Ovary (tissue), 9 donors: ENCODE results near the gene LGR6. TPM values are rescaled to one million over a fixed set of nuclear protein-coding genes. Genes with fewer than 3 reads are reported as not detected.

ENCODE experiments used
- DNase-seq, 5 donors: peaks; one replicate each; pipeline ENCODE4 v3.0.0-alpha.2; 2019 to 2020
- H3K27ac ChIP-seq, 2 donors: fragments of 200-600 bp; one replicate each; pipeline versions ENCODE4 v1.5.1 to v1.8.0; 2019 to 2022
- H3K27me3 ChIP-seq: fragments of 200-600 bp; one replicate; pipeline ENCODE4 v1.8.0; 2022
- H3K36me3 ChIP-seq: fragments of 200-600 bp; sonication (generic); one replicate; pipeline ENCODE4 v1.5.1; 2019
- H3K4me1 ChIP-seq: one replicate; pipeline ENCODE4 v1.8.1; 2013; ENCODE audit warnings: mild to moderate bottlenecking, moderate library complexity; ENCODE audit not compliant: insufficient read depth
- H3K4me3 ChIP-seq: fragments of 200-600 bp; sonication (generic); one replicate; pipeline ENCODE4 v1.5.1; 2017
- H3K9me3 ChIP-seq, 2 donors: fragments of 200-600 bp in 1 of 2; sonication (generic) in 1 of 2; one replicate each; pipeline versions ENCODE4 v1.5.1 to v1.8.1; 2013 to 2019; ENCODE audit warnings: mild to moderate bottlenecking in 1 of 2, moderate library complexity in 1 of 2
- CTCF ChIP-seq, 3 donors: fragments of 450-650 bp in 2 of 3; fragments of 200-600 bp in 1 of 3; IDR thresholded peaks; one replicate each; pipeline versions ENCODE4 v1.5.1 to v1.8.0; 2016 to 2022; ENCODE audit warnings: antibody characterized with exemption in 3 of 3, mild to moderate bottlenecking in 1 of 3
- EP300 ChIP-seq: sonication (generic); formaldehyde crosslinking; IDR thresholded peaks from one replicate; pipeline ENCODE4 v1.6.1; 2017; ENCODE audit warnings: antibody characterized with exemption
- POLR2A ChIP-seq: fragments of 450-650 bp; IDR thresholded peaks from one replicate; pipeline ENCODE4 v1.6.1; 2017; ENCODE audit warnings: antibody characterized with exemption, mild to moderate bottlenecking, moderate library complexity
- WGBS, 3 donors: extraction: QIAGEN DNeasy Blood & Tissue Kit in 1 of 3; methylation state at CpG; one replicate each; pipeline versions ENCODE4 v1.1.5 to v1.1.7; 2013 to 2017; 5-methylcytosine and 5-hydroxymethylcytosine counted together
- intact Hi-C, 4 donors: fragments of 100-400 bp; cut with DNase I; formaldehyde crosslinking; loops; one replicate each; pipeline versions ENCODE4 v1.11.0 to v1.15.1; 2022 to 2023
- polyA plus RNA-seq, 2 donors: library from polyadenylated mRNA; stranded (reverse); fragments of 200-250 nt in 1 of 2; fragments of 350-450 nt in 1 of 2; fragmentation: Illumina TruSeq in 1 of 2; extraction: RNeasy Lipid Tissue Mini Kit (QIAGEN cat#74804) in 1 of 2; gene quantifications; one replicate each; pipeline ENCODE4 v1.2.3, GENCODE V29; 2013 to 2014
- total RNA-seq, 7 donors: library from RNA; depleted of rRNA in 2 of 7; stranded (reverse); fragments of >200 nt in 2 of 7; fragmentation: NEBNext Ultra II Directional in 3 of 7; extraction: Animal tissue kit (Norgen Biotek cat#: 25700) in 3 of 7; gene quantifications; one replicate each; pipeline versions ENCODE4 v1.1.0 to v1.2.4, GENCODE V29; 2016 to 2023
- donor health status: DM: no; HTN: no; CAD: no; lungs with moderate emphysema.
- donor health status: DM: no; HTN: no; CAD: no.
- donor health status: Bipolar disorder and iron deficiency.
- donor health status: DM: yes; HTN: yes; CAD: no.
- donor health status: DM: no; HTN: no; CAD: no.
- donor health status: DM: yes; HTN: yes; CAD: no.

The LGR6 gene
- total and polyA plus RNA-seq, 9 donors: 0.24 to 12.4 (median 1.4) TPM

- intact Hi-C loops: no loop called here
- Histone ChIP-seq H3K27ac (no peak overlapping the region), H3K4me1 (no peaks in the 10 kb centered on the region), H3K4me3 (no peak overlapping the region), H3K9me3 (no peaks in the 10 kb centered on the region), H3K27me3 (no peaks in the 10 kb centered on the region), H3K36me3 (no peaks in the 10 kb centered on the region)
- DNase-seq: no peak
- TF ChIP-seq POLR2A (no peak), EP300 (no peak), CTCF (IDR thresholded peaks at IDR 0.05) (no peak)
Observed at GRCh38 chr1:202320081-202320405, 126.4 kb downstream of the LGR6 start.

GRCh38 chr1:202323731-202324130, 130.1 kb downstream of the LGR6 start:
- H3K9me3 ChIP-seq: no peaks in the 10 kb centered on the region
- 51 to 60% (median 59%) methylated on average over 4 of the region's 4 CpGs for WGBS, 3 donors
- H3K4me1 ChIP-seq: no peaks in the 10 kb centered on the region
- intact Hi-C loops: no loop called here
- H3K36me3 ChIP-seq: no peaks in the 10 kb centered on the region
- no peak for DNase-seq
- TF ChIP-seq CTCF (IDR thresholded peaks at IDR 0.05): no peak
- H3K4me3 ChIP-seq: no peak overlapping the region
- no peaks in the 10 kb centered on the region for H3K27me3 ChIP-seq
- H3K27ac ChIP-seq: no peak overlapping the region

GRCh38 chr1:202324646-202325045, 131.0 kb downstream of the LGR6 start:
- H3K9me3 ChIP-seq: no peaks in the 10 kb centered on the region
- H3K27me3 ChIP-seq: no peaks in the 10 kb centered on the region
- TF ChIP-seq CTCF (IDR thresholded peaks at IDR 0.05) (no peak), POLR2A (no peak), EP300 (no peak)
- no peaks in the 10 kb centered on the region for H3K36me3 ChIP-seq
- WGBS, 3 donors: 86 to 92% (median 88%) methylated on average over 2 of the region's 2 CpGs
- H3K4me3 ChIP-seq: no peak overlapping the region
- no peaks in the 10 kb centered on the region for H3K4me1 ChIP-seq
- no peak for DNase-seq
- no peak overlapping the region for H3K27ac ChIP-seq
- intact Hi-C loops: no loop called here

- no peak for DNase-seq
Observed at GRCh38 chr1:202329891-202330290, 136.3 kb downstream of the LGR6 start.

More at GRCh38 chr1:202329891-202330290, 136.3 kb downstream of the LGR6 start:
- Histone ChIP-seq H3K36me3 (no peaks in the 10 kb centered on the region), H3K9me3 (no peaks in the 10 kb centered on the region), H3K27ac (no peak overlapping the region), H3K27me3 (no peaks in the 10 kb centered on the region), H3K4me3 (no peak overlapping the region), H3K4me1 (no peaks in the 10 kb centered on the region)
- TF ChIP-seq POLR2A: no peak
- no peak for TF ChIP-seq EP300
- TF ChIP-seq CTCF (IDR thresholded peaks at IDR 0.05): no peak
- intact Hi-C loops: no loop called here
